A549 treated with RU486 at 1 μM for 4 hours (cell line): ENCODE data around the gene ERFE. TPM values are rescaled to one million over a fixed set of nuclear protein-coding genes. Genes with fewer than 3 reads are reported as not detected.

Source experiments
- total RNA-seq: library from RNA; stranded (reverse); fragments of 200-300 nt; extraction: Qiagen RNA extraction; gene quantifications from 5 replicates; pipeline ENCODE4 v1.2.3, GENCODE V29; 2022; ENCODE audit warnings: low read depth

ERFE gene, protein sequence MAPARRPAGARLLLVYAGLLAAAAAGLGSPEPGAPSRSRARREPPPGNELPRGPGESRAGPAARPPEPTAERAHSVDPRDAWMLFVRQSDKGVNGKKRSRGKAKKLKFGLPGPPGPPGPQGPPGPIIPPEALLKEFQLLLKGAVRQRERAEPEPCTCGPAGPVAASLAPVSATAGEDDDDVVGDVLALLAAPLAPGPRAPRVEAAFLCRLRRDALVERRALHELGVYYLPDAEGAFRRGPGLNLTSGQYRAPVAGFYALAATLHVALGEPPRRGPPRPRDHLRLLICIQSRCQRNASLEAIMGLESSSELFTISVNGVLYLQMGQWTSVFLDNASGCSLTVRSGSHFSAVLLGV
- total RNA-seq: 6.1 to 10.0 TPM (median 8.4 TPM) in 5 replicates

DNA sequence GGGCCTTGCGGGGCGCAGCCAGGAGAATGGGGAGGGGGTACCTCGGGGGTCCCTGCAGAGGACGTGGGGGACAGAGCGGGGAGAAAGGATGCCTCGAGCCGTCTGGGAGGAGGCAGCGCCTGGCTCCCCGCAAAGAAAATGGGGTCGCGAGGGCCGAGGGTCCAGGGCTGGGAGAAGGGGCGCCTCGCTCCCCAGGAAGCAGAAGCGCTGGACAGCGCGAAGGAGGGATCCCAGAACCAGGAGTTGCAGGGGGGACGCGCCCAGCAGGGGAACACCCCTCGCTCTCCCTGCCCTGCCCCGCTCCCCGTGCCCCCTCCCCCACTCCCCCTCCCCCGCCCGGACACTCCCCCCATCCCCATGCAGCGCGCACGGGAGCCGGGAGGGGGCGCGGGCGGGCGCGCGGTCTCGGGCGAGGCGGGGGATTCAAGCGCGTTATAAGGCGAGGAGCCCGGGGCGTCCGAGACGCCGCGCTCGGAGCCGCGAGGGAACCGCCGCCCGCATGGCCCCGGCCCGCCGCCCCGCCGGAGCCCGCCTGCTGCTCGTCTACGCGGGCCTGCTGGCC is at the start of gene ERFE:
ERFE (plus strand) TSS at position 462 of the 562 bp plus-strand sequence; CDS start at position 500, 38 bp downstream.

DNA sequence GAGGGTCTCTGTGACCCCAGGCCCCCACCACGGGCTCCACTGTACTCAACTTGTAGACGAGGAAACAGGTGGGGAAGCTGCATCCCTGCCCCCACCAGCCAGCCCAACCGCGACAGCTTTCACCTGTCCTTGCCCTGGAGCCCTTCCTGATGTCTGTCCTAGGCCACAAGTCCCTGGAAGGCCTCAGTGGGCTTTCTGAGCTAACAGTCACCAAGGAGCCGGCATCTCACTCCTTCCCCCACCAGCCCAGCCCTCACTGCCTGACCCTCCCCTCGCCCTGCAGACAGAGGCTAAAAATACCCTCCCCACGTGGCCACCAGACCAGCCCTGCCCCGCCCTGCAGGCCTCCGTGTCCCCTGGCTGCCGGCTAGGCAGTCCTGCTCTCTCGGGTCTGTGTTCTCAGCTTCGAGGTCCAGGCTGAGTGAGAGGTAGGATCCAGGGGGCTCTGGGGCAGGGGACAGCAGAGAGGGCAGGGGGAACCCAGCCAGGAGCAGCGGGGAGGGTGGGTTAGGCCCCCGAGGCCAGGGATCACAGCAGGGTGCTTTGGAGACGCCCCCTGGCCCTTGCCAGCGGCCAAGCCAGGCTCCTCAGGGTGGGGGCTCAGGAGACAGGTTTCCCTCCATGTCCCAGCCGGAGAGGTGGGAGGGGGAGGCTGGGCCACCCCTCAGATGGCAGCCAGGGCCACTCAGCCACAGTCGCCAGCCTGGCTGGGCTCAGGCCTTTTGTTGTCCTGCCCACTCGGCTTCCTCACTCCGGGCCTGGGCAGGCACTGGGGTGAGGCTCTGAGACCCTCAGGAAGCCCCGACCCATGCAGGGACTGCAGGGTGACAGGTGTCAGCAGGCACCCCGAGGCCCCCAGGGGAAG is 20.2 kb upstream of the ERFE start, which contains the start of gene KLHL30:
KLHL30 (plus strand) TSS at position 338 of the 865 bp plus-strand sequence. CDS start 2,087 bp downstream, outside the sequence.

DNA sequence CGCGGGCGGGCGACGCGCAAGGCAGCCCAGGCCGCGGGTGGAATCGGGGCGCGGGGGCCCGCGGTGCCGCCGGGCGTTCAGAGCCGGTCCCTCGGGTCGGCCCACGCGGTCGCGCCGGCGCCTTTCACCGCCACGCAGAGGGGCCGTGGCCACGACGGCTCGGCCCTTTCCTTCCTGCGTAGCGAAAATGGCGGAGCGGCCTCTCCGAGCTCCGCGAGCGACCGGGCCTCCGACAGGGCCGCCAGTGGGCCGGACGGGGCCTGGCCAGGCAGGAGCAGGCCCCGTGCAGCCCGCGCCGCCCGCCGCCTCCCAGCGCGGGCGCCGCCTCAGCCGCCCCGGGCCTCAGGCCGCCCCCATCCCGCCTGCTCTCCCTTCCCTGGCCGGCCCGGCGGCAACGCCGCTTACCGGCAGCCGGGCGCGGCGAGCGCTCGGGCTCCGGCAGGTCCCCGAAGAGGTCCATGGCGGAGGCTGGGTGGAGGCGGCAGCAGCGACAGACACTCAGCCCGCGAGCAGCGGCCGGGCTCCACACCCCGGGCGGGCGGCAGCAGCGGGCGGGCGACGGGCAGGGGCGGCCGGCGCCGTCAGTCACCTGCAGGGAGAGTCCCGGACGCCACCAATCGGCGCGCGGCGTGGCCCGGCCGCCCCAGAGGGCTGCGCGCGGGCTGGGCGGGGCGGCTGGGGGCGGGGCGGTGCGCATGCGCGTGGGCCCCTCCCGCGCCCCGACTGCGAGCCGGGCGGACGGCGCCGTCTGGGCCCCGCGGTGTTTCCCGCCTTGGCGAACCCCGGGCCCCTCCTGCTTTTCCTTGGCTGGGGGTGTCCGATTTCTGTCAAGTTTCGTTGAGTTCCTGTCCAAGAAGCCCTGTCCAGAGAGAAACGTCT is 44.6 kb downstream of the ERFE start, which contains the start of gene ILKAP:
ILKAP (minus strand) TSS at position 602 of the 879 bp plus-strand sequence; CDS start at position 460, 142 bp downstream.

Other genes with a start within 250 kb of the ERFE start
- gene UBE2F, start 192.0 kb upstream of the ERFE start, total RNA-seq: 45.4 to 56.4 TPM (median 48.0 TPM) in 5 replicates
- gene SCLY, start 98.0 kb upstream of the ERFE start, total RNA-seq: 16.8 to 23.4 TPM (median 21.1 TPM) in 5 replicates
- gene ESPNL, start 58.6 kb upstream of the ERFE start, total RNA-seq: 0.07 to 0.35 TPM (median 0.28 TPM) in 5 replicates
- gene KLHL30, start 20.3 kb upstream of the ERFE start, total RNA-seq: 0.10 to 0.22 TPM (median 0.14 TPM) in 5 replicates
- gene ILKAP, start 44.7 kb downstream of the ERFE start, total RNA-seq: 35.5 to 45.5 TPM (median 40.9 TPM) in 5 replicates
- gene HES6, start 81.1 kb downstream of the ERFE start, total RNA-seq: 8.2 to 16.4 TPM (median 13.9 TPM) in 5 replicates
- gene PER2, start 129.6 kb downstream of the ERFE start, total RNA-seq: 2.9 to 4.6 TPM (median 3.6 TPM) in 5 replicates
- gene TRAF3IP1, start 161.5 kb downstream of the ERFE start, total RNA-seq: 12.1 to 17.6 TPM (median 12.7 TPM) in 5 replicates